ENCODE data around the gene RHOV. TPM values are rescaled to one million over a fixed set of nuclear protein-coding genes. Genes with fewer than 3 reads are reported as not detected.

RHOV gene
- total RNA-seq, 1 donor = not detected

- peak overlapping the region; percentile 92 for H3K4me3 ChIP-seq (ENCODE audit: low read depth, low read length)
- peak; percentile 78 for DNase-seq (ENCODE audit: low read depth)
- TF ChIP-seq CTCF (IDR thresholded peaks at IDR 0.05; ENCODE audit: insufficient read depth, low read length) = peak; percentile 75
Observed at GRCh38 chr15:40894681-40895448, 20.8 kb upstream of the RHOV start.

GRCh38 chr15:40893733-40894680 is 20.0 kb upstream of the RHOV start, which contains the start of gene VPS18:
TSS of gene VPS18 (plus strand) at chr15:40894450. CDS start at chr15:40894769, 319 bp downstream.
- peak; percentile 97 for DNase-seq (ENCODE audit: low read depth)
- H3K4me3 ChIP-seq (ENCODE audit: low read depth, low read length) = peak within 1 kb of the TSS; percentile 92
- TF ChIP-seq CTCF (IDR thresholded peaks at IDR 0.05; ENCODE audit: insufficient read depth, low read length) = peak; percentile 89

- no peak overlapping the region for H3K4me3 ChIP-seq (ENCODE audit: low read depth, low read length)
- no peak for DNase-seq (ENCODE audit: low read depth)
- TF ChIP-seq CTCF (IDR thresholded peaks at IDR 0.05; ENCODE audit: insufficient read depth, low read length) = no peak
Observed at GRCh38 chr15:40893019-40893670, 19.1 kb upstream of the RHOV start.

GRCh38 chr15:40892447-40893012 is 18.5 kb upstream of the RHOV start:
- no peak overlapping the region for H3K4me3 ChIP-seq (ENCODE audit: low read depth, low read length)
- TF ChIP-seq CTCF (IDR thresholded peaks at IDR 0.05; ENCODE audit: insufficient read depth, low read length) = no peak
- no peak for DNase-seq (ENCODE audit: low read depth)

GRCh38 chr15:40891810-40892446 is 17.9 kb upstream of the RHOV start:
- peak; percentile 82 for TF ChIP-seq CTCF (IDR thresholded peaks at IDR 0.05; ENCODE audit: insufficient read depth, low read length)
- DNase-seq (ENCODE audit: low read depth) = peak; percentile 59
- no peak overlapping the region for H3K4me3 ChIP-seq (ENCODE audit: low read depth, low read length)

GRCh38 chr15:40891138-40891537 is 17.1 kb upstream of the RHOV start:
- DNase-seq (ENCODE audit: low read depth) = no peak
- TF ChIP-seq CTCF (IDR thresholded peaks at IDR 0.05; ENCODE audit: insufficient read depth, low read length) = no peak
- H3K4me3 ChIP-seq (ENCODE audit: low read depth, low read length) = no peak overlapping the region

Measured in fibroblast of the aortic adventitia (primary cell).